Measurements from ENCODE around the gene MPPED2.

MPPED2 gene

GRCh38 chr11:30411383-30411782 lies 174.8 kb downstream of the MPPED2 start:
- no peak for DNase-seq (ENCODE audit: low spot score)

- DNase-seq (ENCODE audit: low spot score), result no peak
These were observed 179.0 kb downstream of the MPPED2 start for GRCh38 chr11:30406978-30407762.

GRCh38 chr11:30405385-30405784 lies 180.8 kb downstream of the MPPED2 start:
- no peak for DNase-seq (ENCODE audit: low spot score)

- DNase-seq (ENCODE audit: low spot score), result no peak
These were observed 182.0 kb downstream of the MPPED2 start for GRCh38 chr11:30404136-30404535.

GRCh38 chr11:30395751-30396150 lies 190.4 kb downstream of the MPPED2 start:
- no peak for DNase-seq (ENCODE audit: low spot score)

GRCh38 chr11:30393012-30393411 lies 193.1 kb downstream of the MPPED2 start:
- DNase-seq (ENCODE audit: low spot score), result no peak

- DNase-seq (ENCODE audit: low spot score), result no peak
These were observed 193.8 kb downstream of the MPPED2 start for GRCh38 chr11:30392221-30392784.

- no peak for DNase-seq (ENCODE audit: low spot score)
These were observed 197.2 kb downstream of the MPPED2 start for GRCh38 chr11:30388957-30389356.

- no peak for DNase-seq (ENCODE audit: low spot score)
These were observed 198.0 kb downstream of the MPPED2 start for GRCh38 chr11:30387891-30388861.

- DNase-seq (ENCODE audit: low spot score), result no peak
These were observed 204.3 kb downstream of the MPPED2 start for GRCh38 chr11:30381879-30382278.

GRCh38 chr11:30380846-30381245 lies 205.3 kb downstream of the MPPED2 start:
- DNase-seq (ENCODE audit: low spot score), result no peak

GRCh38 chr11:30377347-30377746 lies 208.8 kb downstream of the MPPED2 start:
- DNase-seq (ENCODE audit: low spot score), result no peak

- DNase-seq (ENCODE audit: low spot score), result no peak
These were observed 216.0 kb downstream of the MPPED2 start for GRCh38 chr11:30370164-30370563.

- no peak for DNase-seq (ENCODE audit: low spot score)
These were observed 217.8 kb downstream of the MPPED2 start for GRCh38 chr11:30368394-30368793.

- no peak for DNase-seq (ENCODE audit: low spot score)
These were observed 220.2 kb downstream of the MPPED2 start for GRCh38 chr11:30365793-30366517.

GRCh38 chr11:30364837-30365482 lies 221.2 kb downstream of the MPPED2 start:
- no peak for DNase-seq (ENCODE audit: low spot score)

- DNase-seq (ENCODE audit: low spot score), result no peak
These were observed 221.9 kb downstream of the MPPED2 start for GRCh38 chr11:30364139-30364836.

- no peak for DNase-seq (ENCODE audit: low spot score)
These were observed 225.4 kb downstream of the MPPED2 start for GRCh38 chr11:30360741-30361140.
